ENCODE results near the gene NT5DC3.
A peak's percentile ranks its signal among the peaks of the same experiment; 100 is the strongest.

The NT5DC3 gene

GRCh38 chr12:103748875-103749274 lies 92.2 kb downstream of the NT5DC3 start:
- Histone ChIP-seq H3K36me3 (ENCODE audit: low read depth) (no peaks in the 10 kb centered on the region), H3K4me3 (ENCODE audit: severe bottlenecking) (no peak overlapping the region), H3K9me3 (ENCODE audit: severe bottlenecking) (no peaks in the 10 kb centered on the region), H3K27me3 (ENCODE audit: insufficient read depth, poor library complexity, severe bottlenecking) (no peaks in the 10 kb centered on the region), H3K4me1 (ENCODE audit: insufficient read depth, poor library complexity, severe bottlenecking) (no peaks in the 10 kb centered on the region), H3K27ac (ENCODE audit: poor library complexity, severe bottlenecking) (no peak overlapping the region)
- DNase-seq (ENCODE audit: low spot score) (no peak), ATAC-seq (ENCODE audit: low read depth) (no peak)
- no peak for TF ChIP-seq CTCF (IDR thresholded peaks at IDR 0.05; ENCODE audit: poor library complexity, severe bottlenecking)

GRCh38 chr12:103748002-103748401 lies 93.0 kb downstream of the NT5DC3 start:
- H3K4me3 ChIP-seq (ENCODE audit: severe bottlenecking), result no peak overlapping the region
- ATAC-seq (ENCODE audit: low read depth) (peak; percentile 83), DNase-seq (ENCODE audit: low spot score) (no peak)
- H3K36me3 ChIP-seq (ENCODE audit: low read depth), result no peaks in the 10 kb centered on the region
- H3K27me3 ChIP-seq (ENCODE audit: insufficient read depth, poor library complexity, severe bottlenecking), result no peaks in the 10 kb centered on the region
- H3K27ac ChIP-seq (ENCODE audit: poor library complexity, severe bottlenecking), result no peak overlapping the region
- no peaks in the 10 kb centered on the region for H3K9me3 ChIP-seq (ENCODE audit: severe bottlenecking)
- TF ChIP-seq CTCF (IDR thresholded peaks at IDR 0.05; ENCODE audit: poor library complexity, severe bottlenecking), result no peak
- no peaks in the 10 kb centered on the region for H3K4me1 ChIP-seq (ENCODE audit: insufficient read depth, poor library complexity, severe bottlenecking)

- no peak for TF ChIP-seq CTCF (IDR thresholded peaks at IDR 0.05; ENCODE audit: poor library complexity, severe bottlenecking)
- H3K27ac ChIP-seq (ENCODE audit: poor library complexity, severe bottlenecking), result no peak overlapping the region
- no peak for ATAC-seq (ENCODE audit: low read depth)
- no peak overlapping the region for H3K4me3 ChIP-seq (ENCODE audit: severe bottlenecking)
- no peaks in the 10 kb centered on the region for H3K27me3 ChIP-seq (ENCODE audit: insufficient read depth, poor library complexity, severe bottlenecking)
- no peaks in the 10 kb centered on the region for H3K9me3 ChIP-seq (ENCODE audit: severe bottlenecking)
- H3K4me1 ChIP-seq (ENCODE audit: insufficient read depth, poor library complexity, severe bottlenecking), result peaks cover 4% of the 10 kb centered on the region
- no peaks in the 10 kb centered on the region for H3K36me3 ChIP-seq (ENCODE audit: low read depth)
- DNase-seq (ENCODE audit: low spot score), result no peak
Measured at GRCh38 chr12:103745962-103746361, 95.1 kb downstream of the NT5DC3 start.

GRCh38 chr12:103743788-103744187 lies 97.2 kb downstream of the NT5DC3 start:
- DNase-seq (ENCODE audit: low spot score) (no peak), ATAC-seq (ENCODE audit: low read depth) (no peak)
- H3K4me1 ChIP-seq (ENCODE audit: insufficient read depth, poor library complexity, severe bottlenecking), result peaks cover 4% of the 10 kb centered on the region
- no peak overlapping the region for H3K4me3 ChIP-seq (ENCODE audit: severe bottlenecking)
- no peaks in the 10 kb centered on the region for H3K9me3 ChIP-seq (ENCODE audit: severe bottlenecking)
- no peak for TF ChIP-seq CTCF (IDR thresholded peaks at IDR 0.05; ENCODE audit: poor library complexity, severe bottlenecking)
- H3K27ac ChIP-seq (ENCODE audit: poor library complexity, severe bottlenecking), result no peak overlapping the region
- H3K27me3 ChIP-seq (ENCODE audit: insufficient read depth, poor library complexity, severe bottlenecking), result no peaks in the 10 kb centered on the region
- H3K36me3 ChIP-seq (ENCODE audit: low read depth), result no peaks in the 10 kb centered on the region

- Histone ChIP-seq H3K36me3 (ENCODE audit: low read depth) (no peaks in the 10 kb centered on the region), H3K4me1 (ENCODE audit: insufficient read depth, poor library complexity, severe bottlenecking) (peaks cover 4% of the 10 kb centered on the region), H3K27ac (ENCODE audit: poor library complexity, severe bottlenecking) (no peak overlapping the region), H3K9me3 (ENCODE audit: severe bottlenecking) (no peaks in the 10 kb centered on the region), H3K27me3 (ENCODE audit: insufficient read depth, poor library complexity, severe bottlenecking) (no peaks in the 10 kb centered on the region), H3K4me3 (ENCODE audit: severe bottlenecking) (no peak overlapping the region)
- no peak for DNase-seq (ENCODE audit: low spot score)
- TF ChIP-seq CTCF (IDR thresholded peaks at IDR 0.05; ENCODE audit: poor library complexity, severe bottlenecking), result no peak
- ATAC-seq (ENCODE audit: low read depth), result peak; percentile 77
Measured at GRCh38 chr12:103742349-103742932, 98.6 kb downstream of the NT5DC3 start.

Data from RWPE2 (cell line).